ENCODE data around the gene POP5.
"Not testable (repeated sequence)": the region's sequence is repeated elsewhere in the genome, so short reads cannot be mapped to it uniquely, and the experiment has no call there.

The POP5 gene

DNA sequence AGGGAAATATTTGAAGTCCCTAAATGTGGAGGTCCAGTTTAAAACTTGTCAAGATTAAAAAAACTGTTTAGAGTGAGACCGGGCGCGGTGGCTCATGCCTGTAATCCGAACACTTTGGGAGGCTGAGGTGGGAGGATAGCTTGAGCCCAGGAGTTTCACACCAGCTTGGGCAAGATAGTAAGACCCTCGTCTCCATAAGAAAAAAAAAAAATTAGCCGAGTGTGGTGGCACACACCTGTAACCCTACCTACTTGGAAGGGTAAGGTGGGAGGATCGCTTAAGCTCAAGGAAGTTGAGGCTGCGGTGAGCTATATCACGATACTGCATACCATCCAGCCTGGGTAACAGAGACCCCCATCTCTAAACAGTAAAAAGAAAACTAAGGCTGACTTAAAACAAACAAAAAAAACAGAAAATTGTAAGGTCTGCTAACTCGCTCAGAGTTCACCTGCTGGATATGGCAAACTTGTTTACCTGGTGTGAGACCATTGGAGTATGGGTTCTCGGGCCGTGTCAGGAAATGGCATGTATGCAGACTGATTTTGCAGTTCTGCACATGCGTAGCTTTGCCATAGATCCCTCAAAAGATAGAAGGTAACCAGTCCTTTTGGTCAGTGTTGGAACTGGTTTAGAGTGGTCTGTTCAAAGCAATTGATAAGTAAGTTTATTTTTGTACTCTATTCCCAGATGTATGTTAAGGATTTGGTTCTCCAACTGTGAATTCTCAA lies 45.0 kb downstream of the POP5 start:
- DNase-seq, result peak; percentile 51

DNA sequence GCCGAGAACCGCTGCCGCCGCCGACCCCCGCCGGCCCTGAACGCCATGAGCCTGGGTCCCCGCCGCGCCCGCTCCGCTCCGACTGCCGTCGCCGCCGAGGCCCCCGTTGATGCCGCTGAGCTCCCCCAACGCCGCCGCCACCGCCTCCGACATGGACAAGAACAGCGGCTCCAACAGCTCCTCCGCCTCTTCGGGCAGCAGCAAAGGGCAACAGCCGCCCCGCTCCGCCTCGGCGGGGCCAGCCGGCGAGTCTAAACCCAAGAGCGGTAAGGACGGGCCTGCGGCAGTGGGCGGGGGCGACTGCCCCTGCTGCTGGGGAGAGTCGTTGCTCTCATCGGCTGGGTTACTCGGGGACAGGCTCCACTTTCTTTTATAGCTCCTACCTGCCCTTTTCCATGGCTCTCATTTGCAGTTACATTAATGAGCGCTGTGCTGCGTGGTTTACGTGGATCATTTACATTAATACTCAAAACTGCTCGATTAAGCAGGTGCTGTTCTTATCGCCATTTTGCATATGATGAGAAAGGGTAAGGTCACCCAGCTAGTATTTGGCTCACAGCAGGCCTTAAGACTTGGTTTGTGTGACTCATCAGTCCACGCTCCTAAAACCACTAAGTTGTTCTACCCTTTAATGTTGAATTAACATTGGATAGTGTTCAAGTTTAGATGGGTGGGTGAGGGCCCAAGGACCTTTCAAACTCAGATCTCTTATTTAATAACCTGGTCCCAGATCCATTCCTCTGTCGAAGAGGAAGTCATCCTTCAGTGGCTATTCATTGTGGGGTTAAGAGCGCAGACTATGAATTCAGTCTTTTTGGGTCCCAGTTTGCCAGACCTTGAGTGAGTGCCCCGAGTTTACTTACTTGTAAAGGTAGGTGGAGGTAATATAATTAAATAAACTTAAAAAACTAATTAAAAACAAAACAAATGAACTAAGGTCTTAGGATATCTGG lies 46.2 kb downstream of the POP5 start:
- DNase-seq, result peak; percentile 48

DNA sequence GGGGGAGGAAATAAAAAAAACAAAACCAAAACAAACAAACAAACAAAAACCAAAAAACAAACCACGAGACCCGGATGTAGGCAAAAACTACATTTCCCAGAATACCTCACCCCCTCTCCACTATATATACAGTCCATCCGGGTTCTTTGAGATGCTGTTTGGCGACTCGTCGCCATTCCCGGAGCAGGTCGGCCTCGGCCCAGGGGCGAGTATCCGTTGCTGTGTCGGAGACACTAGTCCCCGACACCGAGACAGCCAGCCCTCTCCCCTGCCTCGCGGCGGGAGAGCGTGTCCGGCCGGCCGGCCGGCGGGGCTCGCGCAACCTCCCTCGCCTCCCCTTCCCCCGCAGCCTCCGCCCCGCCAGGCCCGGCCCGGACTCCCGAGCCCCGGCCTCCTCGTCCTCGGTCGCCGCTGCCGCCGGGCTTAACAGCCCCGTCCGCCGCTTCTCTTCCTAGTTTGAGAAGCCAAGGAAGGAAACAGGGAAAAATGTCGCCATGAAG lies 46.9 kb downstream of the POP5 start, which contains the start of gene RNF10:
Gene RNF10, plus strand, starts transcription at position 154 of the 500 bp plus-strand sequence. CDS start 456 bp downstream, outside the sequence.
- DNase-seq, result peak; percentile 72

DNA sequence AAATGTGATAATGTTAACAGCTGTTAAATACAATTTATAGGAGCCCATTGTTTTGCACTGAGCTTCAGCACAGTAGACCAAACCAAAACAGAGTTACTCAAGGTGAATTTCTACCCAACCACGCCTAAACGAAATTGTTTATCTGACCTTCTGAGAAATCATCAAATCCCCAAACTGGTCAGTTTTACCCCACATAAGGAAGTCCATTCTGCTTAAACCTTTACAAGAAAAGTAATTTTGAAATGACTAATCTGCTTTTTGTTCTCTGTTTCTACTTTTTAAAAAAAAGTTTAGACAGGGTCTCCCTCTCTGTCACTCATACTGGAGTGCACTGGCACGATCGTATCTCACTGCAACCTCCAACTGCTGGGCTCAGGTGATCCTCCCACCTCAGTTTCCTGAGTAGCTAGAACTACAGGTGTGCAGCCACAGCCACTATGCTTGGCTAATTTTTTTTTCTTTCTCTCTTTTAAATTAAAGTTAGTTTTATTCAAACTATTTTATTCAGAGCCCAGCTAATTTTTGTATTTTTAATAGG lies 48.4 kb downstream of the POP5 start:
- DNase-seq, result no peak

DNA sequence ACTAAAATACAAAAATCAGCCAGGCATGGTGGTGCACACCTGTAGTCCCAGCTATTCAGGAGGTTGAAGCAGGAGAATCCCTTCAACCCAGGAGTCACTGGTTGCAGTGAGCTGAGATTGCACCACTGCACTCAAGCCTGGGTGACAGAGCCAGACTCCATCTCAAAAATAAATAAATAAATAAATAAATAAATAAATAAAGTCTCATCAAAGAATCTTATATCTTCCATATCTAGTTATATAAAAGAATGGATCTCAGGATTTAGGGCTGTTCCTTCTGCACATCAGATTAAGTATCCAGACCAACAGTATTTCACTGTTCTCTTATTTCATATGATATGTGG lies 50.8 kb downstream of the POP5 start:
- DNase-seq, result not testable (repeated sequence)

DNA sequence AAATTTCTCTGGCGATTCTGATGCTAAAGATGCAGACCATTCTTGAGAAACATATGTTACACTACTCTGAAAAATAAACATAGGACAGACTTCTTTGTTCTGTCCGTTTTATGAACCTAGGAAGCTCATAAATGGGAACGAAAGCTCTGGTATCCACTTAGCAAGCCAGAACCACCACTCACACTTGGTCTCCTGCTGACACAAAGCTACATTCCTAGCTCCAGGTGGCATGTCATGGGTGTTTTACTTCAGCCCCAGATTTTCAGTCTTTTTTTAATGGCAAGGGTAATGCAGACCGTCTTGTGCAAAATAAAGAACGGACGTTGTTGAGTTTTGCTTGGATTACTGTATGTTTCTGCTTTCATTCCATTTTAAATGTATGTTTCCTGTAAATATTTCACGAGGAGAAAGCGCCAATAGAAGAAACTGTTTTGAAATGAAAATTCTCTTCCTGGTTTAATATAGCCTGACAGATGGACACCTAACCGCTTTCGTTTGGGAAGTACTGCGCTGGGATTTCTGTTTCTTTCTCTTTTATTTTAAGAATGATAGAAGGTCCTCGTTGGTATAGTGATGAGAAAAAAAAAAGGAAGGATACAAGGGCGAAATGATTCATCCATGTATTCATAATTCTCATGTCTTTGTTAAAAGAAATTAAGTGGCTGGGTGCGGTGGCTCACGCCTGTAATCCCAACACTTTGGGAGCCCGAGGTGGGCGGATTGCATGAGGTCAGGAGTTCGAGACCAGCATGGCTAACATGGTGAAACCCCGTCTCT lies 51.4 kb downstream of the POP5 start:
- no peak for DNase-seq

DNA sequence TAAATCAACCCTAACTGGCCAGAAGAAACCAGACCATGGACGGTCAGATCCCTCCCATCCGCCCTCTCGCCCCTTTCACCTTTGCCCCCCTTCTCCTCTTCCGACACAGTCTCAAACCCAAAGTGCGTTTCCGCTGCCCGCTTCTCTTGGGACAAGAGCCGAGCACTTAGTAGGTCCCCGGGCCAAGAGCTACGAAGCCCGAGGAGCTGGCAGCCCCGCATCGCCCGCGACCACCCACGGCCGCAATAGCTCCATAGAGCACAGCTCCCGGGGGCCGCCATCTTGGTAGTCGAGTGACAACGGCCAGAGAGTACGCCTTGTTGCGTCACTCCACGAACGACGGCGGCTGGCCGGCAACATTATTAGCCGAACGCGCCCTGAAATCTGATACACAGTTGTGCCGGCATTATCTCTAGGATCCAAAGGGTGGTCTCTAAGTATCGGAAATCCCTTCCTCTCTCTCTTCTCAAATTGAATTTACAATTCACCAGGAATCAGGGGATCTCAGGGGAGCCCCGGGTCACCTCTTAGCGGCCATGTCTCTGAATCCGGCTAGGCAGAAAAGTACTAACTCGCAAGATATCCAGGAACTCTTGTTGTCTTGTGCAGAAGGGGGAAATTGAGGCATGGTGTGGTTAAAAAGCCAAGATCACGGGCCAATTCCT lies 52.2 kb downstream of the POP5 start, which contains the start of gene COQ5:
Gene COQ5, minus strand, starts transcription at position 298 of the 665 bp plus-strand sequence. Its CDS starts 17 bp downstream, at position 281.
- peak; percentile 84 for DNase-seq
